ENCODE measurements around the gene AHNAK2. TPM values are rescaled to one million over a fixed set of nuclear protein-coding genes. Genes with fewer than 3 reads are reported as not detected.

AHNAK2 gene
- total and polyA plus RNA-seq, 2 donors (not counting 1 experiment from before 2014, with no cell fraction given), result not detected

DNA sequence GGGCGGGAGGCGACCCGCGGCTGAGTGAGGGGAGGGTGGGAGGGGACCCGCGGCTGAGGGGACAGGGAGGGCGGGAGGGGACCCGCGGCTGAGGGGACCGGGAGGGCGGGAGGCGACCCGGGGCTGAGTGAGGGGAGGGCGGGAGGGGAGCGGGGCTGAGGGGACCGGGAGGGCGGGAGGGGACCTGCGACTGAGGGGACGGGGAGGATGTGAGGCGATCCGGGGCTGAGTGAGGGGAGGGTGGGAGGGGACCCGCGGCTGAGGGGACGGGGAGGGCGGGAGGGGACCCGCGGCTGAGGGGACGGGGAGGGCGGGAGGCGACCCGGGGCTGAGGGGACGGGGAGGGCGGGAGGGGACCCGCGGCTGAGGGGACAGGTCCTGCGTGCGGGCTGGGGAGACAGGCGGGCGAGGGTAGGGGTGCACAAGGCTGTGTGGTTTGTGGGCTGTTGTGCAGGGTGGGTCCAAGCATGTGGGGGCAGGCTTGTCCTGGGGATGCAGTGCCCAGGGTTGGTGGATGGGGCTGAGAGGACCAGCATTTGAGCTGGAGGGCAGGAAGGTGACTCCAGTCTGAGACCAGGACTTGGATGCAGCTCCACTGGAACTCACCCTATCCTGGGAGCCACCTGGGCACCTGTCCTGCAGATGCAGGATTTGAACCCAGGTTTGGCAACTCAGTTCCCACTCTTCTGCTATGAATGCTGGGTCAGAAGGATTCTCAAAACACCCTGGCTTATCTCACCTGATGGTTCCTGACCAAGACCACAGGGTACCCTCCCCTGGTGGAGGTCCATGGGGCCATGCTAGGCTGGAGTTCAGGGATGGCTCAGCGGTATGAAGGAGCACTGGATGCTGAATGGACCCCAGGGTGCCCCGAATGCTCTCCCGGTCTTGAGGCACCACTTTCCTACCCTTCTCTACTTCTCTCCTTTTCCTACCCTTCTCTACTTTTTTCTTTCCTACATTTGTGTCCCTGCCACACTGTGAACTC lies 44.1 kb downstream of the AHNAK2 start:
- Mint-ChIP-seq H3K4me1 (peaks cover 11% of the 10 kb centered on the region), H3K4me3 (peak overlapping the region; percentile 66), H3K27me3 (peaks cover 4% of the 10 kb centered on the region), H3K9me3 (ENCODE audit: insufficient read depth) (no peaks in the 10 kb centered on the region), H3K27ac (peak overlapping the region; percentile 34)
- DNase-seq, result peak; percentile 36
- 23% methylated on average over 15 of the region's 42 CpGs for WGBS (ENCODE audit: insufficient coverage)
- Histone ChIP-seq H3K4me3 (ENCODE audit: control extremely low read depth in 1 of 5, extremely low read depth in 1 of 5, insufficient read depth in 1 of 5, low read depth in 2 of 5, low read length in 4 of 5) (no peak overlapping the region), H3K9ac (ENCODE audit: low read length) (no peak overlapping the region), H3K36me3 (replicated peaks in 1 of 2; ENCODE audit: control extremely low read depth in 1 of 2, control insufficient read depth in 1 of 2, extremely low read depth in 1 of 2, insufficient read depth in 2 of 2, low read length in 1 of 2) (peaks cover 0 to 17% of the 10 kb centered on the region in 2 experiments), H3K79me2 (ENCODE audit: control insufficient read depth, insufficient read depth, low read length) (no peaks in the 10 kb centered on the region), H3K4me2 (replicated peaks; ENCODE audit: low read depth, low read length, poor library complexity, severe bottlenecking) (peak overlapping the region; percentile 33), H2AFZ (ENCODE audit: insufficient read depth, low read depth, low read length, poor library complexity, severe bottlenecking) (no peak overlapping the region), H4K20me1 (ENCODE audit: control insufficient read depth, insufficient read depth, low read length, poor library complexity, severe bottlenecking) (peaks cover 10% of the 10 kb centered on the region), H3K27ac (ENCODE audit: low read length in 2 of 2) (no peak overlapping the region), H3K27me3 (replicated peaks in 1 of 4; ENCODE audit: control extremely low read depth in 1 of 4, control insufficient read depth in 3 of 4, insufficient read depth in 4 of 4, low read length in 3 of 4) (peaks cover 0 to 7% (median 2%) of the 10 kb centered on the region in 4 experiments), H3K4me1 (ENCODE audit: control insufficient read depth in 2 of 2, insufficient read depth in 2 of 2, low read length in 2 of 2) (peaks cover 3 to 16% of the 10 kb centered on the region in 2 donors), H3K9me3 (ENCODE audit: control extremely low read depth in 1 of 3, control insufficient read depth in 2 of 3, insufficient read depth in 1 of 3, low read length in 2 of 3) (no peaks in the 10 kb centered on the region)
- ChIA-PET POLR2A (interaction anchor here (0.6 kb wide), 2 partner anchors 12 to 267 kb away, joined by 3 to 6 read pairs; no protein-coding TSS in a partner anchor), CTCF (interaction anchor here (0.6 to 5.6 kb wide), 9 partner anchors 9 to 166 kb away, joined by 3 to 34 read pairs (median 4); partner anchors contain the start of gene PLD4)
- no peak for ATAC-seq (ENCODE audit: low read depth)
- TF ChIP-seq EZH2 (IDR thresholded peaks at IDR 0.05; ENCODE audit: borderline replicate concordance, insufficient read depth, low read depth, low read length, poor library complexity, severe bottlenecking) (no peak), CTCF (IDR thresholded peaks at IDR 0.05) (no peak)
- intact Hi-C loops (cut with micrococcal nuclease), result loop anchor here (1.0 to 2.0 kb wide), 4 partner anchors 11 to 87 kb away; partner anchors contain the start of genes CDCA4 and CLBA1
